BE2C (cell line): ENCODE results near the gene DTNA. TPM values are rescaled to one million over a fixed set of nuclear protein-coding genes. Genes with fewer than 3 reads are reported as not detected.
"Not testable (repeated sequence)": the region's sequence is repeated elsewhere in the genome, so short reads cannot be mapped to it uniquely, and the experiment has no call there.

Experiments
- DNase-seq: peaks from one replicate; pipeline ENCODE4 v3.0.0-alpha.2; 2020
- H3K27me3 ChIP-seq: fragments of 250-450 bp; sonication (Bioruptor Pico); 2 replicates; pipeline ENCODE4 v1.5.1; 2020; ENCODE audit warnings: mild to moderate bottlenecking
- H3K36me3 ChIP-seq: fragments of 250-450 bp; sonication (Bioruptor Pico); 2 replicates; pipeline ENCODE4 v1.5.1; 2020; ENCODE audit warnings: mild to moderate bottlenecking
- H3K4me1 ChIP-seq: fragments of 250-450 bp; sonication (Bioruptor Pico); 2 replicates; pipeline ENCODE4 v1.5.1; 2020
- H3K4me3 ChIP-seq: 2 replicates; pipeline ENCODE4 v1.5.1; 2011; ENCODE audit warnings: low read depth, low read length
- H3K9me3 ChIP-seq: fragments of 250-450 bp; sonication (Bioruptor Pico); 2 replicates; pipeline ENCODE4 v1.5.1; 2020
- CTCF ChIP-seq: IDR thresholded peaks from 2 replicates; pipeline ENCODE4 v1.5.1; 2012; ENCODE audit warnings: mild to moderate bottlenecking, low read depth, low read length
- polyA plus RNA-seq: library from polyadenylated mRNA; unstranded; fragments of >200 nt; gene quantifications from one replicate; pipeline ENCODE4 v1.2.1, GENCODE V29; 2012; ENCODE audit warnings: low read depth, missing spikeins; ENCODE audit not compliant: insufficient read length, insufficient read depth

The DTNA gene
- polyA plus RNA-seq = 0.82 TPM

- Histone ChIP-seq H3K4me1 (no peaks in the 10 kb centered on the region), H3K9me3 (no peaks in the 10 kb centered on the region), H3K36me3 (no peaks in the 10 kb centered on the region), H3K27me3 (no peaks in the 10 kb centered on the region), H3K4me3 (no peak within 1 kb of the TSS)
- no peak for DNase-seq
- TF ChIP-seq CTCF = no peak
Observed at GRCh38 chr18:34709750-34710441, at the start of gene DTNA. TSS of gene DTNA (plus strand) at chr18:34710298. CDS start at chr18:34755977, 45,679 bp downstream.

GRCh38 chr18:34660572-34660971 is 49.5 kb upstream of the DTNA start:
- Histone ChIP-seq H3K4me1 (peaks cover 10% of the 10 kb centered on the region), H3K27me3 (no peaks in the 10 kb centered on the region), H3K9me3 (no peaks in the 10 kb centered on the region), H3K36me3 (no peaks in the 10 kb centered on the region), H3K4me3 (no peak overlapping the region)
- no peak for TF ChIP-seq CTCF
- no peak for DNase-seq

GRCh38 chr18:34661464-34662087 is 48.5 kb upstream of the DTNA start:
- peaks cover 10% of the 10 kb centered on the region for H3K4me1 ChIP-seq
- H3K36me3 ChIP-seq = no peaks in the 10 kb centered on the region
- no peak overlapping the region for H3K4me3 ChIP-seq
- no peaks in the 10 kb centered on the region for H3K27me3 ChIP-seq
- no peak for DNase-seq
- TF ChIP-seq CTCF = peak; percentile 71
- H3K9me3 ChIP-seq = no peaks in the 10 kb centered on the region

GRCh38 chr18:34676816-34677574 is 33.1 kb upstream of the DTNA start:
- Histone ChIP-seq H3K27me3 (no peaks in the 10 kb centered on the region), H3K9me3 (no peaks in the 10 kb centered on the region), H3K4me1 (no peaks in the 10 kb centered on the region), H3K36me3 (no peaks in the 10 kb centered on the region), H3K4me3 (no peak overlapping the region)
- no peak for DNase-seq
- no peak for TF ChIP-seq CTCF

- not testable (repeated sequence) for H3K4me3 ChIP-seq, H3K9me3 ChIP-seq, H3K27me3 ChIP-seq, H3K4me1 ChIP-seq, DNase-seq, H3K36me3 ChIP-seq
Observed at GRCh38 chr18:34689750-34690149, 20.3 kb upstream of the DTNA start.

- H3K27me3 ChIP-seq = no peaks in the 10 kb centered on the region
- TF ChIP-seq CTCF = no peak
- no peaks in the 10 kb centered on the region for H3K4me1 ChIP-seq
Observed at GRCh38 chr18:34691614-34692013, 18.5 kb upstream of the DTNA start.

More at GRCh38 chr18:34691614-34692013, 18.5 kb upstream of the DTNA start:
- Histone ChIP-seq H3K36me3 (no peaks in the 10 kb centered on the region), H3K4me3 (no peak overlapping the region), H3K9me3 (no peaks in the 10 kb centered on the region)
- DNase-seq = no peak
